Urinary bladder (tissue), 4 donors: ENCODE measurements around the gene STARD8. TPM values are rescaled to one million over a fixed set of nuclear protein-coding genes. Genes with fewer than 3 reads are reported as not detected.

Experiments
- DNase-seq: peaks from one replicate; pipeline ENCODE4 v3.0.0-alpha.2; 2015; ENCODE audit errors: extremely low spot score
- H3K27ac ChIP-seq: one replicate; pipeline ENCODE4 v1.5.1; 2013; ENCODE audit warnings: low read depth, mild to moderate bottlenecking, moderate library complexity
- H3K36me3 ChIP-seq: one replicate; pipeline ENCODE4 v1.6.1; 2013; ENCODE audit warnings: mild to moderate bottlenecking, moderate library complexity; ENCODE audit not compliant: insufficient read depth
- H3K4me1 ChIP-seq: one replicate; pipeline ENCODE4 v1.6.1; 2013; ENCODE audit warnings: mild to moderate bottlenecking, moderate library complexity; ENCODE audit not compliant: insufficient read depth
- H3K4me3 ChIP-seq: one replicate; pipeline ENCODE4 v1.5.1; 2013; ENCODE audit warnings: low read depth, low read length
- WGBS: extraction: QIAGEN DNeasy Blood & Tissue Kit; methylation state at CpG from one replicate; pipeline ENCODE4 v1.1.7; 2013; 5-methylcytosine and 5-hydroxymethylcytosine counted together
- polyA plus RNA-seq: library from polyadenylated mRNA; stranded (reverse); fragments of 200-250 nt; gene quantifications from one replicate; pipeline ENCODE4 v1.2.3, GENCODE V29; 2013
- total RNA-seq: library from RNA; depleted of rRNA; stranded (reverse); fragments of >200 nt; gene quantifications from one replicate; pipeline ENCODE4 v1.2.3, GENCODE V29; 2014
- donor health status: healthy with polysubstance abuse.
- donor health status: healthy.

Gene STARD8
- total and polyA plus RNA-seq, 2 donors = 6.5 to 12.4 TPM

DNA sequence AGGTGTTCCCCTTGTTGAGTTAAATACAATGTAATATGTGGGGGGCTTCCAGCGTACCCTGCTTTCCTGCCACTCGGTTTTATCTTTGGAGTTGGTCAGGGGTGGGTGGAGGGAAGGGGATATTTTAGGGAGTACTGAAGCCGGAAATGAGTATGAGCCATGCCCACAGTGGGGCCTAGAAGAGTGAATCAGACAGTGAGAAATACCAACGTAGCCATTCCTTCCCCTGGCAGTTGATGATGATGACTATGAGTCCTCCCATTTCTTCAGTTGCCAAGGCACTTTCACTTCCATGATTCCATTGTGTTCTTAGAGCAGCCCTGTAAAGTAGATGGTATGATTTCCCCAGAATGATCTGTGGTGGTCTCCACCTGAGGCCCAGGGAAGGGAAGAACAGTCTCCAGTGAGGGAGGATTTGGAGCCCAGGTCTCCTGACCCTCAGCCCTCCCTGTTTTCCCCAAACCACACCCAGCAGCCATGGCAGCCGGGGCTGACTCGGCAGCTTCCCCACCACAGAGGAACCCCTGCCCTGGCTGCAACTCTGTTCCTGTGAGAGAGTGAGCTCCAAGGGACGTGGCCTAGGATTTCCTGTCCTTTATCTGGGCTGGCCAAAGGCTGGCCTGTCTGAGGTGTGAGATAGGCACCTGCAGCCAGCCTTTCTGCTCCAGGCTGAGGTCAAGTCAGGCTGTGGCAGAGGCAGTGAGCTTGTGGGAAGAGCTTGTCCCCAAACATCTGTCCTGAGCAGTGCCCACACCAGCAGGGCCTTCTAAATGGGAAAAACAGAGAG lies 52.7 kb downstream of the STARD8 start:
- no peak overlapping the region for H3K27ac ChIP-seq
- 79% methylated on average over 7 of the region's 7 CpGs for WGBS

DNA sequence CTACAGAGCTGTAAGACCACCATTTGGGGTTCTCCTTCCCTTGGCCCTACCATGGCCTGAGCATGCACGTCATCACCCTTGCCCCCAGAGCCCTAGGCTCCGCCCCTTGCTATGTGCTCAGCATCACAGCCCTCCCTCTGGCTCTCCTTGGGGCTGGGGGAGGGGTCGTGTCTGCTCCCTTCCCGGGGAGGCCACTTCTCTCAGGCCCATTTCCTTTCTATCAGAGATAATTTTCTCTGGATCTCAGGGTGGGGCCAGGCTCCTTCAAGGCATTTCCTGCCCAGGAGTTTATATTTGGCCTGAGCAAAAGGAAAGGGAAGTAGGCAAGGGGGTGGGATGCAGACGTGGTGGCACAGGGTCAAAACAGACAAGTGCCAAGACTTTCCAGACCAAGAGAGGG lies 55.9 kb downstream of the STARD8 start:
- H3K4me1 ChIP-seq = no peaks in the 10 kb centered on the region
- DNase-seq = no peak
- H3K4me3 ChIP-seq = no peak overlapping the region
- WGBS = 51% methylated on average over 5 of the region's 5 CpGs
- no peak overlapping the region for H3K27ac ChIP-seq
- no peaks in the 10 kb centered on the region for H3K36me3 ChIP-seq

More for the DNA sequence above, 52.7 kb downstream of the STARD8 start:
- Histone ChIP-seq H3K36me3 (no peaks in the 10 kb centered on the region), H3K4me1 (no peaks in the 10 kb centered on the region), H3K4me3 (no peak overlapping the region)
- no peak for DNase-seq

DNA sequence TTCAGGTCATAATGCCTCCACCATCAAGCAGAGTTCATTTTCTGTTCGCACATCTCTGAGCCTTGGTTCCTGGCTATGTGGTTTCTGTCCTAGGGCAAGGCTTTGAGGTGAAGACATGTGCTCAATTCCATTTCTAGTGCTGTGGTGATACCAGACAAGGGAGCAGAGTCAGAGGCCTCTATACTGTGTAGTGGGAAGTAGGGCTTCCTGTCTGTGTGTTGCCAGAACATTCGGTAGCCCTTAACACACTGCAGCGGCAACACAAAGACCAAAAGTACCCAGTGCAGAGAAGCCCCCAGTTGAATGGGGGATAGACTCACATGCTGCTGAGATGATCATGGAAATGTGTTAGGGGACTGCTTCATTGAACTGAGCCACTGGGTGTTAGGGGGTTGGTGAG lies 56.4 kb downstream of the STARD8 start:
- no peaks in the 10 kb centered on the region for H3K4me1 ChIP-seq

DNA sequence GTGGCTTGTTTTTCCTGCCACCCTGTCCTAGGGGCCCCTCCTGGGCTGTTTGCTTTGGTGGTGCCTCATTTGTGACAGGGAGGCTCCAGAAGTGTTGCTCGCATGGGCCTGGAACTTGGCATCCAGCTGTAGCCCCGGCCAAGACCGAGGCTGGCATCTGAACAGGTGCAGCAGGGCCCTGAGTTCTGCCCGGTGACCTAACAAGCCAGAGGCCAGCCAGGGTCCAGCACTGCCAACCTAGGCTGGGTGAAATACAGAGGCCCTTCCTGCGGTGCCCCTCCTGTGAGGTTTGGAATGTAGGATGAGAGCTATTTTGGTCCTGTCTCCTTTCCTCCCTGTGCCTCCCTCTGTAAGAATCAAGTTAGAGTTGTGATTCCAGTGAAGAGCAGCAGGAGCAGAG lies 58.5 kb downstream of the STARD8 start:
- WGBS = 86% methylated on average over 5 of the region's 5 CpGs
- Histone ChIP-seq H3K36me3 (no peaks in the 10 kb centered on the region), H3K4me1 (no peaks in the 10 kb centered on the region), H3K27ac (no peak overlapping the region), H3K4me3 (no peak overlapping the region)
- no peak for DNase-seq

More for the DNA sequence above, 56.4 kb downstream of the STARD8 start:
- Histone ChIP-seq H3K27ac (no peak overlapping the region), H3K36me3 (no peaks in the 10 kb centered on the region), H3K4me3 (no peak overlapping the region)
- DNase-seq = no peak
- WGBS = 50% methylated on average over 3 of the region's 3 CpGs

DNA sequence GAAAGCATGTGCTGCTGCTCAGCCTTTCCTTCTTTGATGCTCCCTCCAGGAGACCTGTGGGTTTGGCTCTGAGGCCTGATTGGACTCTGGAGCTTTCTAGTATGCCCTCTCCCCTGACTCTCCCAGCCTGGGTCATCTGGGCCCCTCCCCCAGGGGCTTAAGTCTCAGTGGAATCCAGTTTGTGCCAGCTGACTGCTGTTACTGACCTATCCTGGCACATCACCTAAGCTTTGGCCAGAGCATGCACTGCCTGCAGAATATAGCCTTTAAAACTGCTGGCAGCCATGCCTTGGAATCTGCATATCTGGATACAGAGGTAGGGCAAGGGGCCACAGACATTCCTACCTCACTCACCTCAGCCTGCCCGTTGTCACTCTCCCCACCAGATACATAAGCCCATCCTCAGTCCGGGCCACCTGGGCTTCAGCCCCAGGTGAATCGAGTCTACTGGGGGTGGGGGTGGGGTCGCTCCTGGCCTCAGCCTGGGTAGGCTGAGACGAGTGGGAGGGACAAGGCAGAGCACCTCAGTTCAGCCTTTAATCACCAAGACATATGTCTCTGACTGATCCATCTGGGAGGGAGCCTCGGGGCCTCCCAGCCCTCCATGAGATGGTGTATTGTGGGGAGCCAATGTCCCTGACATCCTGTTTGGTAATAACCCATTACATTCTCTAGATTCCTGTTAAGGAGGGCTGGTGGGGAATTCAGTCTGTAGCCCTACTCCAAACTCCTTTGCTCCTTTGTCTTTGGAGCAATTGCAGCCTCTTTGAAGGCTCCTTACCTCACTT lies 61.2 kb downstream of the STARD8 start:
- no peak overlapping the region for H3K4me3 ChIP-seq
- 55% methylated on average over 6 of the region's 6 CpGs for WGBS
- no peaks in the 10 kb centered on the region for H3K4me1 ChIP-seq
- DNase-seq = no peak
- no peaks in the 10 kb centered on the region for H3K36me3 ChIP-seq
- H3K27ac ChIP-seq = no peak overlapping the region

DNA sequence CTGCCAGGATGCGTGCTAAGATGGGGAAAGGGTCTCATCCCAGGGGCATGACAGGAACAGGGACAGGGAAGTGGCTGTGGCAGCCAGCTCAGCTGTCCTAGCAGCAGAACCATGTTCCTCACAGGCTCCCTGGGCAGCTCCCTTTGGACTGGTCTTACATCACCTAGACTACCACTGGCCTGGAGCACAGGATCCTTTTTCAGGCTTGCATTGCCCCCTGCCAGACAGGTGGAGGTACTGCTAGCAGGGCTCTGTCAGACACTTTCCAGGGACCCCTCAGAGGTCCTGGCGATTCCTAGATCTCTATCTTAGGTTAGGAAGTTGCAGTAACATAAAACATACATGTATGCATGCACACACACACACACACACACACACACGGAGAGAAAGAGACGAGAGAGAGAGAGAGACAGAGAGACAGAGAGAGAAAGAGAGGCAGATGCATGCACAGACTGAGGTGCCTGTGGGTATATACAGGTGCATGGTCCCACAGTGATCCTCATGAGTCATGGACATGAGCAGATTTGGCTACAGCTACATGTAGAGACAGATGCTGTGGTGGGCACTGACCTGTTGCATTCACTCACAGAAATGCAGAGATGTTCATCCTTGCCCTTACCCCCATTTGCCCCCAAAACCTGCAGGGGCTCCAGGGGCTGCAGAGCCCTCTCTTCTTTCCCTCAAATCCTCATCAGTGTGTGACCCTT lies 63.6 kb downstream of the STARD8 start:
- Histone ChIP-seq H3K27ac (no peak overlapping the region), H3K36me3 (no peaks in the 10 kb centered on the region), H3K4me3 (no peak overlapping the region), H3K4me1 (no peaks in the 10 kb centered on the region)
- DNase-seq = no peak
- WGBS = 60% methylated on average over 4 of the region's 4 CpGs

DNA sequence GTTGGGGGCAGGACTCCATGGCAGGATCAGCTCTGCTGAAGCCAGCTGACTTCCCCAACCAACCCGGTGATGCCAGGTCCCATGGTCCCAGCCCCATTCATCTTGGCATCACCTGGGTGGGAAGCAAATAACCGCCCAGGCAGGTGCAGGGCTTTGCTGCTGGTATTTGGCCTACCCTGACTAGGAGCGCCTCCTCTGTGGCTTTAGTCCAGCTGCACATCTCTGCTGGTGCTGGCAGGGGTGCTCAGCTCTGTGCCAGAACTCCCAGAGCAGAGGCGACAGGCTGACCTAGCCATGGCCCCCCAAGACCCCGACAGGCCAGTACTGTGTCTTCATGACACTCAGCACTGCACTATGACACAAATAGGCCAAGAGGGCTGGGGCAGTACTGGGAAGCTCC lies 64.4 kb downstream of the STARD8 start:
- DNase-seq = no peak
- no peaks in the 10 kb centered on the region for H3K4me1 ChIP-seq
- H3K27ac ChIP-seq = no peak overlapping the region
- H3K4me3 ChIP-seq = no peak overlapping the region
- WGBS = 89% methylated on average over 5 of the region's 5 CpGs
- H3K36me3 ChIP-seq = no peaks in the 10 kb centered on the region

DNA sequence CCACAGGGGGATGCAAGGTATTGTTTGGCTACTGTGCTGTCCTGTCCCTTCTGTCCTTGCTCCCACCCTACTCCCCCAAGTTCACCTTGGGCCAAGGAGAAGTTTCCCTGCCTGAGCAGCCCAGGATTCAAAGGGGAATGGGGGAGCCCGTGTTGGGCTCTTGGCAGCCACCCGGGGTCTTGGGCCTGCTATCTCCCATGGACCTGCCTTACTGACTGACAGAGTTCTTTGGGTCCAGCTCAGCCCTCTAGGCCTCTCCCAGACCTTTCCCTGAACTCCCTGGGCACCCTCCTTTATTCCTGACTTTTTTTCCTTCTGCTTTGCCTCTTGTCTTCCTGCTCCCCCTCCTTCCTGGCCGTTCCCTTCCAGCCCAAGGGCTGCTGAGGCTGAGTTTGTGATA lies 67.4 kb downstream of the STARD8 start:
- no peaks in the 10 kb centered on the region for H3K4me1 ChIP-seq
- DNase-seq = no peak
- H3K36me3 ChIP-seq = no peaks in the 10 kb centered on the region
- H3K4me3 ChIP-seq = no peak overlapping the region
- H3K27ac ChIP-seq = no peak overlapping the region
- 76% methylated on average over 3 of the region's 3 CpGs for WGBS

DNA sequence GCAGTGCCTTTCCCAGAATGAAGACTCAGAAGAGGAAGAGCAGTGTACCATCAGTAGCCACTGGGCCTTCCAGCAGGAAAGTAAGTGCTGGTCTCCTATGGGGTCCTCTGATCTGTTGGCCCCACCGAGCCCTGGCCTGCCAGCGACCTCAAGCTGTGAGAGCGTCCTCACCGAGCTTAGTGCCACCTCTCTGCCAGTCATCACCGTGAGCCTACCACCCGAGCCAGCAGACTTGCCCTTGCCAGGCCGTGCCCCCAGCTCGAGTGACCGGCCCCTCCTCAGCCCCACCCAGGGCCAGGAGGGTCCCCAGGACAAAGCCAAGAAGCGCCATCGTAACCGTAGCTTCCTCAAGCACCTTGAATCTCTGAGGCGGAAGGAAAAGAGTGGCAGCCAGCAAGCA lies 69.7 kb downstream of the STARD8 start:
- 94% methylated on average over 13 of the region's 13 CpGs for WGBS
- no peaks in the 10 kb centered on the region for H3K4me1 ChIP-seq
- H3K27ac ChIP-seq = no peak overlapping the region
- H3K4me3 ChIP-seq = no peak overlapping the region
- no peaks in the 10 kb centered on the region for H3K36me3 ChIP-seq
- no peak for DNase-seq

DNA sequence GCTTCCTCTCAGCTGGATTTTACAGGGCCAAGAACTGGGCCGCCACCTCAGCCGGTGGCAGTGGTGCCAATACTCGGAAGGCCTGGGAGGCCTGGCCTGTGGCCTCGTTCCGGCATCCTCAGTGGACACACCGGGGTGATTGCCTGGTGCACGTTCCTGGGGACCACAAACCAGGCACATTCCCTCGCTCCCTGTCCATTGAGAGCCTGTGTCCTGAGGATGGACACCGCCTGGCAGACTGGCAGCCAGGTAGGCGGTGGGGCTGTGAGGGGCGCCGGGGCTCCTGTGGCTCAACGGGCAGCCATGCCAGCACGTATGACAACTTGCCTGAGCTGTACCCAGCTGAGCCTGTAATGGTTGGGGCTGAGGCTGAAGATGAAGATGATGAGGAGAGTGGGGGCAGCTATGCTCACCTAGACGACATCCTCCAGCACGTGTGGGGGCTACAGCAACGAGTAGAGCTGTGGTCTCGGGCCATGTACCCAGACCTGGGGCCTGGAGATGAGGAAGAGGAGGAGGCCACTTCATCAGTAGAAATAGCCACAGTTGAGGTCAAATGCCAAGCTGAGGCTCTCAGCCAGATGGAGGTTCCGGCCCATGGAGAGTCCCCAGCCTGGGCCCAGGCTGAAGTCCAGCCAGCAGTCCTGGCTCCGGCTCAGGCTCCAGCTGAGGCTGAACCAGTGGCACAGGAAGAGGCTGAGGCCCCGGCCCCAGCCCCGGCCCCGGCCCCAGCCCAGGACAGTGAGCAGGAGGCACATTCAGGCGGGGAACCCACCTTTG lies 70.4 kb downstream of the STARD8 start:
- H3K27ac ChIP-seq = no peak overlapping the region
- 94% methylated on average over 24 of the region's 24 CpGs for WGBS
- no peak for DNase-seq
- no peaks in the 10 kb centered on the region for H3K4me1 ChIP-seq
- H3K4me3 ChIP-seq = no peak overlapping the region
- H3K36me3 ChIP-seq = no peaks in the 10 kb centered on the region

DNA sequence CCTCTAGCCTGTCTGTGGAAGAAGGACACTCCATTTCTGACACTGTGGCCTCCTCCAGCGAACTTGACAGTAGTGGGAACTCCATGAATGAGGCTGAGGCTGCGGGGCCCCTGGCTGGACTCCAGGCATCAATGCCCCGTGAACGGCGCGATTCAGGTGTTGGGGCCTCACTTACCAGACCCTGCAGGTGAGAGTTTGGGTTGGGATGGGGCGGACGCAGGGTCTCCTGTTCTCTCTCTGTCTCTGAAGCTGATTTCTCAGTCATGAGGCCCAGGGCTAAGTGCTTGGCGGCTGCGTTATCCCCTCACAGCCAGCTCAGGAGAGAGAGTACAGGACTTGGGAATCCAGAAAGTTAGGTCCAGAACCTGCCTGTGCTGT lies 71.0 kb downstream of the STARD8 start:
- no peaks in the 10 kb centered on the region for H3K36me3 ChIP-seq
- DNase-seq = no peak
- H3K4me1 ChIP-seq = no peaks in the 10 kb centered on the region
- no peak overlapping the region for H3K4me3 ChIP-seq
- WGBS = 96% methylated on average over 10 of the region's 10 CpGs
- no peak overlapping the region for H3K27ac ChIP-seq

DNA sequence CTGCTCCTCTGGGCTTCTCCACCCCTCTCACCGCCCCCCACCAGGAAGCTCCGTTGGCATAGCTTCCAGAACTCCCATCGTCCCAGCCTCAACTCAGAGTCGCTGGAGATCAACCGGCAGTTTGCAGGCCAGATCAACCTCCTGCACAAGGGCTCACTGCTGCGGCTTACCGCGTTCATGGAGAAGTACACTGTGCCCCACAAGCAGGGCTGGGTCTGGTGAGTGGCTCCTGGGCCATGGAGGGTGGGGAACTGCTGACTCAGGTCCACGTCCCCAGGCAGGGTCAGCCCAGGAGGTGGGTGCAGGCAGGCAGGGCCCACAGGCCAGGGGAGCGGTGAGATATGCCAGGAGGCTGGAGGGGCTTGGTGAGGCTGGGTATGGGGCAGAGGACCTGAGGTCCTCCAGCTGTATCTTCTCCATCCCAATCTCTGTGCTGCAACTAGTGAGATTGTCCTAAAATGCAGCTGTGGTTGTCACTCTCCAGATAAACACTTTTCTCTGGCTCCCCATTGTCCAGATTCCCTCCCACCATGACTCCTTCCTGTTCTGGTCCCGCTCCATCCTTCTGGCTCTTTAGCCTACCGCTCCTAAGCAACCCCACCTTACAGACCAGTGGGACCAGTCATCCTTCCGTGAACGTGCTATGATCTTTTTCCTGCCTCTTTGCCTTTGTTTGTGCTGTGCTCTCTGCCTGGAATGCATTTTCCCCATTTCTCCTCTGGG lies 71.9 kb downstream of the STARD8 start:
- H3K36me3 ChIP-seq = no peaks in the 10 kb centered on the region
- 91% methylated on average over 14 of the region's 14 CpGs for WGBS
- no peaks in the 10 kb centered on the region for H3K4me1 ChIP-seq
- no peak overlapping the region for H3K4me3 ChIP-seq
- no peak for DNase-seq
- no peak overlapping the region for H3K27ac ChIP-seq
